NOMO-1 treated with DMSO at 0.1 percent for 48 hours (cell line): ENCODE data around the gene SLC38A4.

ENCODE experiments used
- DNase-seq: peaks from one replicate; lab custom pipeline; 2025; ENCODE audit not compliant: unreplicated experiment; lab: John Stamatoyannopoulos, UW

SLC38A4 gene

DNA sequence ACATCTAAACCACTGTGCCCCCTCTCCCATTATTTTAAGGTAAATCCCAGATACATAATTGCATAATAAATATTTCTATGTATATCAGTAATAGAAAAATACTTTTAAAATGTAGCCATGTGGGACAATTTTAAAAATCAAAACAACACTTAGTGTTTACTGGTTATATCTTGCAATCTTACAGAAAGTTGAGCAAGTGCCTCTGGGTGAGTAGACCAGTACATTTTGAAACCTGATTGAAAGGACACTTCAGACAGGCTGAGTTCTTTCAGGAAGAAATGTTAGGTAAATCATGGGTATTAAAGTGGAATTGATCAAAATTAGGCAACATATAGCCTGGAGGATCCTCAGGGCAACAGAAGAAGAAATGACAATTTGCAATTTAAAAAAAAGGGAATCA lies 7.2 kb downstream of the SLC38A4 start:
- DNase-seq = no peak

DNA sequence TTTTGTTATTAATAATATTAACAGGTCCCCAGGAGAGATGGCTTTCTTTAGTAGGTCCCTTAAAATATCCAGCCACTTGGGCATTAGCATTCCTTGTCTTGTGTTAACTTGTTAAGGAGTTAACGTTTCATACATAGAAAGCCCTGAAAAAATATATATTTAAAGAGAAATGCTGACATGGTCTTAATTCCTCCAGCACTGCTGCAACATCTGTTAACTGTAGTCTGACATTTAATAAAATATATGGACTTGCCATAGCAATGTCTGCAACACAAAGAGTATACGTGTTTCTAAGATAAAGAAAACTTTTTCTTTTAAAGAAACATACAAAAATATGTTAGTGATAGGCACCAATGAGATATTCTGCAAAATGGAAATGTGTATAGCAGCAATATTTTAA lies 10.0 kb downstream of the SLC38A4 start:
- no peak for DNase-seq

DNA sequence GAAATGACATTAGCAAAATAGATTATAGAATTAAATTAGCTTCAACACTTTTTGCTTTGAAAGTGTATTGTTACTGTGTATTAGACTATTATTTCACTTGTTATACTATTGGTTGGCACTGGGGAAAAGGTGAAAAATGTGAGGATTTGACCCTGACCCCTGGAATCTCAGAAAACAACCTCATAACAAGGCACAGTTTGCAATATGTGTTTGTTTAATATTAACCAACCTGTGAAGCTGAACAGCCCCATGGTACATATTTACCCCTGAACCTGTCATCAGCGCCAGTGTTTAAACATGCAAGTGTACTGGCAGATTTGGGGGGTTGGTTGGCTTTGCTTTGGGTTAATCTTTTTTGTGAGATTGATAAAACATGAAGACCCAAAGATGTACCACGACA lies 11.7 kb downstream of the SLC38A4 start:
- DNase-seq = no peak

DNA sequence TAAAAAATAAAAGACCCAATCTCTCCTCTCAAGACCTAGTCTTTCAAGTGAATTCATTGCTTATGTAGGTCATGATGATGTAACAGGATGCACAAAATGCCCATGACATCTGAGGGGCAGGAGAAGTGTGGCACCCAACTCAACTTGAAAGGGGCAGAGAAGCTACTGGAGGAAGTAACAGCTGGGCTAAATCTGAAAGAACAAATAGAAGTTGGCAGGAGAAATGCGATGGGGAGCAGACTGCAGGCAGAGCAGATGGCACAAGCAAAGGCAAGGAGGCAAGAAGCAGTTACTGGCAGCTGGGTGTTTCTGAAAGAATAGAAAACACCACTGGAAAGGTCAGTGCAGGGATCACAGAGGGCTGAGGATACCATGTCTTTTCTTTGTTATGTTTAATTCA lies 14.6 kb downstream of the SLC38A4 start:
- DNase-seq = no peak

DNA sequence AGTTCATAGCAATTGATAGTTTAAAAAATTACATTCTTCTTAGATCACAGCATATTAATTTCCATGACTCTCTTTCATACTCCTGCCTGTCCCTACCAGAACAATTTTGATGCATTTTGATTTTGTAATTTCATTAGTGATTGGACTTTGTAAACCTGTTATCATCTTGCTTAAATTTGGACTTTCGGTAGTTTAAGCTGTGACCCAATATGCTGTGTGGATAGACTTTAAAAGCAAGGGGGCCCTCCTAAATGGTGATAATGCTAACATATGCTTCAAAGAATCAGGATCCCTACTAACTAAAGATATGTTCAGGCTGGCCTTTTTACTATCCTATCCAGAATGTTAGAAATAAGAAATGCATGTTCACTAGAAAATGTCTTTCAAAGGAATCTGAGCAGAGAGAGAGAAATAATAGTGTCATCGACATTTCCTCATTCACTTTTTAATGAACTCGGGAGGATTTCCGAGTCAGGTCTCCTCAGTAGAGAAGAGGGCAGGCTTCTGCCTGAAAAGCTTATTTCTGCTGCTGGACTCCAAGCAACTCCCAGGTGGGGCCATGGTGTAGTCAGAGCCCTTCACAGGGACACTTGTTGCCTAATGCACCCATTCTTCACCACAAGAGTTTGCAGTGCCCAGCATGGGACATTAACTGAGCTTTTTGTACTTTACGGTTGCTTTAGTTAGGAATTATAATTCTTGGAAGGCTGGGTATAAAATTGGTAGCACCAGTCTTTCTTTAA lies 16.7 kb downstream of the SLC38A4 start:
- DNase-seq = no peak

DNA sequence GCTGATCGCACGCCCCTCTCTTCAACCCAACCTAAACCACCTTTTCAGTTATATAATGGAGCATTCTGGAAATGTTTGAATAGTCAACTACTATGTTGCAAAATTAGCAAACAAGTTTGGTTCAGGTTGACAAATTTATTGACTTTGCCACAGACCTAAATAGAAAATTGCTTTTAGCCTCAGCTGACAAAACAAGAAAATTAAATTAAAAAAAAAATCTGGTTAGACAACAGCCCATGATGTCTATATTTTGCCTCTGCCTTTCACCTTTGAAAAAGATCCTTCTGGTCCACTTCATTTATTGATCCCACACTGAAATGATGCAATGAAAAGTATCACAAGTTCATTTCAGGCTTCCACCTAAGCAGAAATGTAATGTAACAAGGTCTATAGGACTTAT lies 17.5 kb downstream of the SLC38A4 start:
- no peak for DNase-seq

DNA sequence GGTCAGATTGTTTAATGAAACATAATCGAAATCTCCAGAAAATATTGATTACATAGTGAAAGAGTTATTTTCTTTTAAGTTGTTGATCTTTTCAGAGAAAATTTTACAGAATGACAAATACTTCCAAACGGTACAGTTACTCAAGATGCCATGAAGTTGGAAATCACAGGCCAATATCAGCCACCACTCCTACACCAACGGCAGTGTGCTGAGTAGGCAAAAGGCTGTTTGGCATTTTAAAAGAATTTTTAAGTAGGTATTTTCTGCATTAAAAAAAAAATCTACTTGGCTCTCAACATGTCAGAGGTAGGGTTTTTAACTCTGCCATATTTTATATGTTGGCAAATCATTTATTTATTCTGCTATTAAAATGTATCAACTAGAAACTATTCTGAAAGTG lies 21.7 kb downstream of the SLC38A4 start:
- no peak for DNase-seq

DNA sequence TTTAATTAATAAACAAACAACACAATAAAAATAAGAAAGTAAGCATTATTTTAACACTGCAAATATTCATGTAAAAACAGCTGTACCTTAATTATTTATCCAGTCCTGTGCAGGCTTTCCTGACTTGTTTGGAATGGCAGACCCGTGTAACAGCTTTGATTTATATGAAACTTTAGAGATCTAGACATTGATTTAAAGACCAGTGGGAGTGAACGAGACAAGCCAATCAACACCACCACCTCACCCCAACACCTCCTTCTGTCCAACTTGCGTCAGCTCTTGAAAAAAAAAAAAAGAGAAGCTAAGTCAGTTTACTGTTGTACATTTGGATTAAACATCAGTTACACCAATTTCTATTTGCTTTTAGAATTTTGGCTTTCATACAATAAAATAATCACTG lies 22.3 kb downstream of the SLC38A4 start:
- no peak for DNase-seq

DNA sequence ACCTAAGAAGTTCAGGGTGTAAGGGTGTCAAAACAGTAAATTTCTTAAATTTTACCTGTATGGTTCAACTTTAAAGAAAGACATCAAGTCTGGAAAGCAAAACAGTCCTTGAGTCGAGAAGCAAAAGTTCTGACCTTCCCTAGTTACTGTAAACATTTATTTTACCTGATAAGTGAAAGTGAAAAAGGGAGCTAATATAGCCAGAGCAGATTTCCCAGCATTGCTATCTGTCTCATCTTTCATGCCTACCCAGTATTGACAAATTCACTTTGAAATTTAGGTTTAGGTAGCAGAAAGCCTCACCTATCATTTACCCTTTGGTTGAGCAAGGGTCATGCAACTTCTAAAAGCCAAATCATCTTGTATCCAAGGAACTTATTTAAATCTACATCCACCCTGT lies 24.5 kb downstream of the SLC38A4 start:
- DNase-seq = no peak

DNA sequence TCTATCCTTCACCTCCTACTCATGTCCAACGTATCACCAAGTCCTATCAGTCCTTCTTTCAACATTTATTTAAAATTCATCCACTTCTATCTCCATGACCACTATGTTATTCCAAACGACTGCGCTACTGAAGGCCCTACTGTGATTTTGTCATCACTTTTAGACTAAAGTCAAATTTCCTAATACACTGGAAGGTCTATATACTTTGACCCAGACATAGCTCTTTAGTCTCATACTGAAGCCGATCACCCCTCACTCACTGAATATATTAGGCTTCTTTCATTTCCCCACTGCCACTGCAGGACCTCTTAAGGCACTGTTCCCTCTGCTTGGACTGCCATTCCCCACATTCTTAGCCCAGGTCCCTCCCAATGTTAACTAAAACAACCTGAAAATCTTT lies 25.6 kb downstream of the SLC38A4 start:
- no peak for DNase-seq

DNA sequence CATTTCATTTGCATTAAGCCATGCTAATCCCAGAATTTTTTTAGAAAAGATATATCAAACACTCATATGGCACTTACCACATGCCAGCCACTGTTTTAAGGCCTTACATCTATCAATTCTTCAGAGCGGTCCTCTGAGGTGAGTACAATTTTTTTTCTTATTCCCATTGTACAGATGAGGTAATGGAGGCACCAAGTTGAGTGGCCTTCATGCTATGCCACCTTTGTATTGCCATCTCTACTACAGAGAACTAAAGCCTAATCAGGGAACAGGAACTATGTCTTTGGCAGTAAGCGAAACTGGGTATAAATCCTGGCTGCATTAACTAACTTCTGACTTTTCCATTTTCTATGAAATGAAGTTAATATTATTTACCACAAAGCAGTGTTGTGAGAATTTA lies 27.1 kb downstream of the SLC38A4 start:
- no peak for DNase-seq

DNA sequence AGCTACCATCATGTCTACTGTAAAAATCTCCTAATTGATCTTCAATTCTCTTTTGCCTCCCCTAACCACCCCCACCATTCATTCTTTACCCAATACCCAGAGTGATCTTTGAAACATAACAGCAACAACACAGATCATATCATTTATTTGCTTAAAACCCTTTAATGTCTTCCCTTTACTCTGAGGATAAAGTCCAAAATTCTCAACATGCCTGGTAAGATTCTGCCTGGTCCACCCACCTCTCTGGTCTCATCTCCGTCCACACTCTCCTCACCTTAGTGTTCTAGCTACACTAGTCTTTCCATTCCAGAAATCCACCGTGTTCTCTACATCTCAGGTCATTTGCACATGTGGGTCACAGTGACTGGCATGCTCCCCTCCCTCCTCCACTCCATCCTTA lies 27.7 kb downstream of the SLC38A4 start:
- no peak for DNase-seq

DNA sequence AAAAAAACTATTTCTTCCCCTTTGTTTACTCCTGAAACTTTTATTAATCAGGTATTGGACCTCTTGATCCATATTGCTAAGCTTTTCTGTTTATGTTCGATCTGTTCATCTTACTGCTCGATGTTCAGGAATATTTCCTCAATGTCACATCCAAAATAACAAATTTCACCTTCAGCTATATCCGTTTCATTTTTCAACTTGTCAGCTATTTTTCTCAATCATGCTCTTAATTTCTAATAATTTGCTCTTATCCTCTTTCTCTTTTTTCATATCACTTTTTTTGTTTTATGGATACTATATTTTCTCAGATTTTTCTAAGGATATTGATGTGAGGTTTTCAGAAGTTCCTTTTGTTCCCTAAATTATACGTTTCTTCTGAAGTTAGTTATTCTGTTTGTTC lies 29.8 kb downstream of the SLC38A4 start:
- DNase-seq = no peak

DNA sequence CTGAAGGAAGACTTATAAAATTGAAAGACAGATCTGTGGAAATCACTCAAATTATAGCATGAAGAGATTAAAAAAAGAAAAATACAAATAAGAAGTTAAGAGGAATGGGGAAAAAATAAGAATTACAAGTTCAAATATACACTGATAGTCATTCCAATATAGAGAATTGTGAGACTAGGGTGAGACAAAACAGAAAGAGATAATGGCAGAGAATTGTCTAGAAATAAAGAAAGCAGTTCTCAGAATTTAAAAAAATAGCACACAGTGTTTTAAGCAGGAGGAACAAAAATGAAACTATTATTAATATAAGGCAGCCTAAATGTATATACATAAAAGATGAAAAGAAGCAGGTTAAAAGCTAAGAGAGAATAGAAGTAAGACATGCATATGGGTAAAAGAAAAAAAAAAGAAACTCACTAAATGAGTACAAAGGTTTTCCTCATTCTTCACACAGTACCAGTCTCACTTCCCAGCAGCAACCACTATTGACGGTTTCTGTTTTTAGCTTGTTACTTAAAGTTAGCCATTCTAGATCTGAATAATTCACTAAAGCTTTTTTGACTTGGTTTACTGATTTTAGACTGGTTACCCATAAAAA lies 31.1 kb downstream of the SLC38A4 start:
- DNase-seq = no peak

DNA sequence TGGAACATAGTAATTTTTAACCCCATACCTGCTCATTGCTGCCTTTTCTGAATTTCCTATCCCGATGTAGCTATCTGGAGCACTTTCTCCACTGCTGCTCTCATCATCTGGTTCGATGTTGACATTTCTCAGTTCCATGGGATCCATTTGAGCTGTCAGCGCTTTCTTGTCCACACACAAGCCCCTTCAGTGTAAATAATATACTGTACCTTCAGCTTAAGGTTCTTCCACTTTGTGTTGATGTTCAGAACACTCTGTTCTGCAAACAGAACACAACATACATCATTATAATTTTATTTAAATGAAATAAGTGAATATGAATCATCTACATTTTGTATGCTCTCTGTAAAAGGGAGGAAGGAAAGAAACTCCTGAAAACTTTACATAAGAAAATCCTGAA lies 32.9 kb downstream of the SLC38A4 start:
- no peak for DNase-seq

DNA sequence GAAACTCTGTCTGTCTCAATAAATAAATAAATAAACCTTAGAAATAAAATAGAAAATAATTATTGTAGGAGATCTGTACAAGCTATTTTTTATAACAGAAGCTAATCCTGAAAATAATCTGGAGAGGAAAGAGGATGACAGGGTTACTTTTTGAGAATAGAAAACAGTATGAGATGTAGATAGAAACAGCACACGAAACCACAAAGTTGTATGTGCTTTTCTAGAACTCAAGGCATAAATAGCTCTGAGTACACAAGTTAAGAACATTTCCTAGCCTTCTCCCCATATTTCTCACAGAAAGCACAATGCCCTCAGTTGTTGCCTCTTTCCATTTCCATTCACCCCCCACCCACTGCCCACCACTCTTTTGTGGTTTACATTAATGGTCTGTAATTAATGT lies 35.7 kb downstream of the SLC38A4 start:
- DNase-seq = no peak

DNA sequence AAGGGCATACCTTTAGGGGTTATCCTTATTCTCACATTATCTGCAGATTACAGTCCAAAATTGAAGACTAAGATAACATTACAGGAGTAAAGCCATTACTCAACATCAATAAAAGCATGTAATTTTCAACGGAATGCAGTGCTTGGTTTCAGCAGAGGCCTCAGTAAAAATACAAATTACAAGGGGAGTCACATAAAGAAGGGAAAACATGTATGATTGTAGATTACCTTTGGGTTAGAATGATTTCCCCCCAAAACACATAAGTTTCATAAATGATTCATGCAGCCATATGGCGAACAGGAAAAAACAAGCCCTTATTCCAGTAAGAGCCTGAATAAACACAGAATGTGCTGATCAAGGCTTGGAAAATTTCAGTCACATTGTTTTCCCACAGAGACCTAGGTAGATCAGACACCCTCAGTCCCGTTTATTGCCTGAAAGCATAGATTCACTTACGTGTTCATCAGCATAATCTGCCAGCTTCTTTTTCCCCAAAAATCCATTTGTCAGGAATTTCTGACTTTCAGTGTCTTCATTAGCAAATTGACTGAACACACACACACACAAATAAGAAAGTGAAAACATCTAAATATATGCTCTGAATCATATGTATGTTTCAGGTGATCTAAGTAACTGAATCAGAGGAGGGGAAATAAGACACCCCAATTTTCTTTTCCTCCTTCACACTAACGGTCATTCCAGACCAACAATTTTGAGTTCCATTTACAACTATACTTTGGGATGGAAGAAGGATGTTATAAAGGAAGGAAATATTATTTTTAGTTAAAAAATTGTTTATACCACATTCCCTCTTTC lies 37.5 kb downstream of the SLC38A4 start:
- DNase-seq = no peak

DNA sequence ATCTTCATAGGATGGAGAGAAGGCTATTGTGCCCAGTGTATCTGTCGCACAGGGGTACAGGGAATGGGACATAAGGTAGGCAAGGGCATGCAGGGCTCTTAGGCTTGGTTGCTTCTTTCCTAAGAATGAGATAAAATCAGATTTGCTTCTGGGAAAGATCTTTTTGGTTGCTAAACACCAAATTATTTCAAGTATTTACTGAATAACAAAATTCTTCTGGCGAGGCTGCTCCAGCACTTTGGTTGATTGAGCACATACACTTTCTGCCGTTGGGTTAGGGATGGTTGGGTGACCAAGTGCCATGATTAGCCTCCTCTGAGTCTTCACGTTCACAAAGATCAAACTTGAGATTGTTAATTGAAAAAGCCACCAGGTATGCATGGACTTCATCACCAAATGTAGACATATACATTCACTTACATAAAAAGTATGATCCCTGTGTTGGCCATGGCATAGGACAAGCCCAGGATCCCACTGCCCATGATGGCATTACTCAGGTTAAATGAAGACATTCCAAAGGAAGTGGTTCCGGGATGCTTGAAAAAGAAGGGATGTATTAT lies 38.2 kb downstream of the SLC38A4 start:
- DNase-seq = no peak

DNA sequence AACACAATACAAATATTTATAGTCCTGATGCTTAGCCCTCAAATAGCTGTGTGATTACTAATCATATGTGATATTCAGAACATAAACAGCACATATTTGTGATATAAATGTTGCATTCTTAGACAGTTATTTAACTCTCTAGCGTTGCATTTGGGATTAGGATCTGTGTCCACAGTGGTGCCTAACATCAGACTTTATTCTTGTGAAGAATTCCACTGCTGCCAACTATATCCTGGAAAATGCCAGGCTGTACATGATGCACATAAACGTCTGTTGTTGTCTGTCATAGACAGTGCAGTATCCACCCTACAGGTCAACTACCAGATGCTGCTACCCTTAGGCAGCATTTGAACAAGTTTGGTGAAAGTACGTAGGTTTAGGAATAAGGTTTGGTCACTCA lies 39.0 kb downstream of the SLC38A4 start:
- no peak for DNase-seq

DNA sequence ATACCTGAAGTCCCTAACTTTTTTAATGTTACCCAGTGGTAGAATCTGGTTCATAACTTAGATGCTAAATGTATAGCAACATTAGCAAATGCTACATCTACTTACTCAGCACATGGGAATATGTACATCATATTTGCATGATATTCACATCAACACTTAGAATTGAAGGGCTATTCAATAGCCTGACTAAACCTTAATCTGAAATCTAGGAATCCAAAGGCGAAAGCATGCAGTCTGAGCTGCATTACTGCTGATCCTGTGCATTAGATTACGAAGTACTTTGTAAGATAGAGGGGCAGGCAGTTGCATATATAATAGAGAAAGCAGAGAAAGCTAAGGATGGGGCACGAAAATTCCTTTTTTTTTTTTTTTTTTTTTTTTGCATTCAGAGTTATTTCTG lies 40.4 kb downstream of the SLC38A4 start:
- no peak for DNase-seq

DNA sequence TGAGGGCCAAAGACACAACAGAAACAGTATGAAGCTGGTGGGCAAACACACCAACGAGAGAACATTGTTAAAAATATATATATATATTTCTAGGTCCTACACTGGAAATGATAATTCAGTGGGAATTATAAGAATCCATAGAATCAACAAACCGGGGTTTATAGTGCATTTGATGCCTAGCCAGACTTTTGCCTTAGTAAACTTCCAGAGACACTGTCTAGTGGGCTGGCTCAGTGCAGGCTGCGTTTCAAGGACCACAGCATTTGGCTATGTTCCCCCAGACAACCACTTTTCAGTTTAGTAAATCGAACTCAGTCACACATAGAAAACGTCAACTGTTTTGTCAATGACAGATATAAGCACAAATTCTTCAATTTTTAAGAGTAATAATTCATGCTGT lies 41.9 kb downstream of the SLC38A4 start:
- no peak for DNase-seq

DNA sequence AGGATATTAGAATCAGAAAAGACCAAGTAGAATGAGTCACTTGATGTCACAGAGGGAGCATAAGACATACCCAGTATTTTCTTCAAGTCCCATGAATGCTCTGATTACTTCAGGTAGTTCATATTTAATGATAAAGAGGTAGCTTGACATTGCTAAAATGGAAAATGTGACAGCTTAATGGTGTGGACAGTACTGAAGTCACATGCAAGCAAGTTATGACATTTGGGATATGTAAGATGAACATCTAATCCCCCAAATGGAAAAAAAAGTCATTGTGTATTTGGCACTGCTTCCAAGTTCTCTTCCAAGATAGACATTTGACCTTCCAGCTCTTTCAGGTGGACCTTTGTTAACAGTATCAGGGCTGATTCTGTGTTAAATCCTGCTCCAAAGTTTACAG lies 45.9 kb downstream of the SLC38A4 start:
- DNase-seq = no peak
